Kidney (tissue), 14 donors: ENCODE measurements around the gene BAIAP3. TPM values are rescaled to one million over a fixed set of nuclear protein-coding genes. Genes with fewer than 3 reads are reported as not detected.
"Not testable (repeated sequence)": the region's sequence is repeated elsewhere in the genome, so short reads cannot be mapped to it uniquely, and the experiment has no call there.

ENCODE experiments used
- DNase-seq, 5 donors: peaks; one replicate each; pipeline ENCODE4 v3.0.0-alpha.2; 2013 to 2020
- FAIRE-seq: peaks from 2 replicates; lab custom pipeline; 2012; peaks lifted over from hg19 to GRCh38; lab: Jason Lieb, UNC
- H3K27ac ChIP-seq, 2 donors: one replicate each; pipeline ENCODE4 v1.7.0; 2013; ENCODE audit warnings: low read depth in 2 of 2, low read length in 2 of 2, inconsistent platforms in 1 of 2
- H3K27me3 ChIP-seq: one replicate; pipeline ENCODE4 v1.7.1; 2013; ENCODE audit warnings: low read length, inconsistent platforms; ENCODE audit not compliant: control insufficient read depth, insufficient read depth
- H3K36me3 ChIP-seq, 3 donors: one replicate each; pipeline versions ENCODE4 v1.7.0 to v1.7.1; 2013; ENCODE audit warnings: low read length in 3 of 3, control low read depth in 1 of 3, inconsistent platforms in 1 of 3; ENCODE audit not compliant: insufficient read depth in 3 of 3, control insufficient read depth in 2 of 3
- H3K4me1 ChIP-seq, 3 donors: one replicate each; pipeline versions ENCODE4 v1.7.0 to v1.7.1; 2013; ENCODE audit warnings: low read length in 3 of 3, inconsistent platforms in 1 of 3, low read depth in 1 of 3; ENCODE audit not compliant: control insufficient read depth in 2 of 3, insufficient read depth in 2 of 3
- H3K4me3 ChIP-seq, 3 donors: one replicate each; pipeline versions ENCODE4 v1.7.0 to v1.8.1; 2013; ENCODE audit warnings: low read length in 3 of 3, control low read depth in 1 of 3, inconsistent platforms in 1 of 3
- H3K9ac ChIP-seq, 3 donors: one replicate each; pipeline versions ENCODE4 v1.7.0 to v1.7.1; 2013; ENCODE audit warnings: low read length in 3 of 3, control low read depth in 1 of 3, inconsistent platforms in 1 of 3
- H3K9me3 ChIP-seq, 3 donors: one replicate each; pipeline versions ENCODE4 v1.7.0 to v1.7.1; 2013; ENCODE audit warnings: low read length in 3 of 3, control low read depth in 1 of 3, inconsistent platforms in 1 of 3; ENCODE audit not compliant: control insufficient read depth in 2 of 3, insufficient read depth in 1 of 3
- intact Hi-C: fragments of 100-400 bp; cut with DNase I; formaldehyde crosslinking; loops from one replicate; pipeline ENCODE4 v1.11.1; 2022
- polyA plus RNA-seq: library from polyadenylated mRNA; stranded (reverse); fragments of 350-450 nt; fragmentation: Illumina TruSeq; extraction: RNeasy Lipid Tissue Mini Kit (QIAGEN cat#74804); gene quantifications from one replicate; pipeline ENCODE4 v1.2.3, GENCODE V29; 2014; ENCODE audit warnings: low read depth, low replicate concordance; ENCODE audit not compliant: insufficient read depth
- total RNA-seq: library from RNA; stranded (reverse); fragmentation: NEBNext Ultra II Directional; extraction: Animal tissue kit (Norgen Biotek cat#: 25700); gene quantifications from one replicate; pipeline ENCODE4 v1.2.1, GENCODE V29; 2021
- TF ChIP-seq, protein P1 (sequence below): IDR thresholded peaks from 3 replicates; pipeline ENCODE4 v1.5.1; 2012; ENCODE audit warnings: mild to moderate bottlenecking, moderate library complexity, borderline replicate concordance; ENCODE audit not compliant: insufficient read depth; ENCODE audit errors: extremely low read depth
- donor health status: control.
- donor health status: control.
- donor health status: control.
- donor health status: control.
- donor health status: control.
- donor health status: DM: yes; HTN: yes; CAD: no.
- donor health status: Normal renal cell carcinoma (clear cell type).

The BAIAP3 gene
- total and polyA plus RNA-seq, 2 donors from 2014 or later, result 8.0 to 8.2 TPM

DNA sequence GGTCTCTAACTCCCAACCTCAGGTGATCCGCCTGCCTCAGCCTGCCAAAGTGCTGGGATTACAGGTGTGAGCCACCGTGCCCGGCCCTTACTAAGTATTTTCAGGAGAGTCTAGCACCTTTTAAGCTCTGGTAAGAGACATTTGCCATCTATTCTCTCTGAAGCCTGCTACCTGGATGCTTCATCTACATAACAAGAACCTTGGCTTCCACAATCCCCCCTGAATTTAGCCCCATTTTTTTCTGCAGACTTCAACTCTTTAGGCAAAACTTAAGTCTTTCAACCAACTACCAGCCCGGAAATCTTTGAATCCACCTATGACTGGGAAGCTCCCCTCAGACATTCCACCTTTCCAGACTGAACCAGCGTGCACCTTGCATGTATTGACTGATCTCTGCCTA lies 38.0 kb upstream of the BAIAP3 start:
- Histone ChIP-seq H3K9ac (no peak overlapping the region), H3K27ac (no peak overlapping the region), H3K4me3 (no peak overlapping the region), H3K27me3 (no peaks in the 10 kb centered on the region), H3K36me3 (no peaks in the 10 kb centered on the region), H3K4me1 (peaks cover 0 to 13% (median 0%) of the 10 kb centered on the region in 3 donors), H3K9me3 (no peaks in the 10 kb centered on the region)
- no peak for DNase-seq
- intact Hi-C loops, result no loop called here
- no peak for FAIRE-seq
- TF ChIP-seq, protein P1, sequence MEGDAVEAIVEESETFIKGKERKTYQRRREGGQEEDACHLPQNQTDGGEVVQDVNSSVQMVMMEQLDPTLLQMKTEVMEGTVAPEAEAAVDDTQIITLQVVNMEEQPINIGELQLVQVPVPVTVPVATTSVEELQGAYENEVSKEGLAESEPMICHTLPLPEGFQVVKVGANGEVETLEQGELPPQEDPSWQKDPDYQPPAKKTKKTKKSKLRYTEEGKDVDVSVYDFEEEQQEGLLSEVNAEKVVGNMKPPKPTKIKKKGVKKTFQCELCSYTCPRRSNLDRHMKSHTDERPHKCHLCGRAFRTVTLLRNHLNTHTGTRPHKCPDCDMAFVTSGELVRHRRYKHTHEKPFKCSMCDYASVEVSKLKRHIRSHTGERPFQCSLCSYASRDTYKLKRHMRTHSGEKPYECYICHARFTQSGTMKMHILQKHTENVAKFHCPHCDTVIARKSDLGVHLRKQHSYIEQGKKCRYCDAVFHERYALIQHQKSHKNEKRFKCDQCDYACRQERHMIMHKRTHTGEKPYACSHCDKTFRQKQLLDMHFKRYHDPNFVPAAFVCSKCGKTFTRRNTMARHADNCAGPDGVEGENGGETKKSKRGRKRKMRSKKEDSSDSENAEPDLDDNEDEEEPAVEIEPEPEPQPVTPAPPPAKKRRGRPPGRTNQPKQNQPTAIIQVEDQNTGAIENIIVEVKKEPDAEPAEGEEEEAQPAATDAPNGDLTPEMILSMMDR, result no peak

DNA sequence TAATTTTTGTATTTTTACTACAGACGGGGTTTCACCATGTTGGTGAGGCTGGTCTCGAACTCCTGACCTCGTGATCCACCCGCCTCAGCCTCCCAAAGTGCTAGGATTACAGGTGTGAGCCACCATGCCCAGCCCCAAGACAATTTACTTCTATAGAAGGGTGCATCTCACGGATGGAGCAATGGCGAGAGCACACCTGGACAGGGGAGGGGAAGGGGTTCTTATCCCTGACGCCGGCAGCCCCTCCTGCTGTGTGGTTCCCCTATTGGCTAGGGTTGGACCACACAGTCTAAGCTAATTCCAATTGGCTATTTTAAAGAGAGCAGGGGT lies 36.8 kb upstream of the BAIAP3 start:
- not testable (repeated sequence) for FAIRE-seq, H3K27me3 ChIP-seq, H3K9ac ChIP-seq

DNA sequence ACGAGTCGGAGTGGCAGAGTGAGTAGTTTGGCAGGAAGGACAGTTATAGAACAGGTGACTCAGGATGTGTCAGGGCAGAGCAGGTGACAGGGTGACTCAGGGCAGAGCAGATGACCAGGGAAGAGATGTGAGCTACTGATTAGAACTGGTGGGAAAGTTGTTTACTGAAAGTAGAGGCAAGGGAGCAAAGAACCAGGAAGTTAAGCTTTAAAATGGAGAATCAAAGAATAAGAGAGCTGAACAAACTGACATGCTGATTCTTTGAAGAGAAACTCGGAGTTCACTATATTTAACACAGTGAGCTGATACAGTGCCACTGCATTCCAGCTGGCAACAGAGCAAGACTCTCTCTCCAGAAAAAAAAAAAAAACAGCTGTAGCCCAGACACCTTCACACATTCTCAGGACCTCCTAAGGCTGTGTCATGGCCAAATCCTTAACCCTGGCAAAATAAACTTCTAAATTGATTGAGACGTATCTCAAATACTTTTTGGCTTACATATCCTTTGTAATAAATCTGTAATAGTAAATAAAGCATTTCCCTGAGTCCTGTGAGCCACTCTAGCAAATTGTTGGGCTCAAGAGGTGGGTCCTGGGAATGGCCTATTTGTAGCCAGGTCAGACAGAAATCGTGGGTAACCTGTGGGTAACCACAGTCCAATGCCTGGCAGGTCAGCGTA lies 36.3 kb upstream of the BAIAP3 start:
- H3K27me3 ChIP-seq, result no peaks in the 10 kb centered on the region
- no peak overlapping the region for H3K9ac ChIP-seq
- no peak overlapping the region for H3K4me3 ChIP-seq
- peak overlapping the region; percentile 45 to 63 for H3K27ac ChIP-seq
- FAIRE-seq (no peak), DNase-seq (no peak)
- H3K9me3 ChIP-seq, result no peaks in the 10 kb centered on the region
- TF ChIP-seq, protein P1, result no peak
- no peaks in the 10 kb centered on the region for H3K36me3 ChIP-seq
- H3K4me1 ChIP-seq, result peaks cover 0 to 14% (median 0%) of the 10 kb centered on the region in 3 donors
- intact Hi-C loops, result no loop called here

More for the DNA sequence above, 36.8 kb upstream of the BAIAP3 start:
- DNase-seq, H3K36me3 ChIP-seq, intact Hi-C loops, H3K9me3 ChIP-seq, H3K4me3 ChIP-seq: not testable (repeated sequence)
- H3K27ac ChIP-seq, result peak overlapping the region in 1 of 2 donors; percentile 63
- peaks cover 0 to 14% (median 0%) of the 10 kb centered on the region in 3 donors for H3K4me1 ChIP-seq

DNA sequence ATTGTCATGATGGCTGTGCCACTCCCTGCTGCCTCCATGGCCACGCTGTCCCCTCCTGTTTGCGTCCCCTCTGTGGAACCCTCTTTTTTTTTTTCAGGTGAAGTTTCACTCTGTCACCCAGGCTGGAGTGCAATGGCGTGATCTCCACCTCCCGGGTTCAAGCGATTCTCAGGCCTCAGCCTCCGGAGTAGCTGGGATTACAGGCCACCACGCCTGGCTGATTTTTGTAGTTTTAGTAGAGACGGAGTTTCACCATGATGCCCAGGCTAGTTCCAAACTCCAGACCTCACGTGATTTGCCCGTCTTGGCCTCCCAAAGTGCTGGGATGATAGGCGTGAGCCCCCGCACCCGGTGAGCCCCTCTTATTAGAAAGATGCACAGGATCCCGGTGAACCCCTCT lies 35.0 kb upstream of the BAIAP3 start:
- TF ChIP-seq, protein P1, result no peak
- DNase-seq (peak in 1 of 5 donors; percentile 61), FAIRE-seq (no peak)
- peak overlapping the region in 2 of 3 donors; percentile 49 to 52 for H3K4me3 ChIP-seq
- no peaks in the 10 kb centered on the region for H3K9me3 ChIP-seq
- peaks cover 0 to 14% (median 0%) of the 10 kb centered on the region in 3 donors for H3K4me1 ChIP-seq
- no peaks in the 10 kb centered on the region for H3K36me3 ChIP-seq
- peak overlapping the region in 1 of 3 donors; percentile 24 for H3K9ac ChIP-seq
- peak overlapping the region; percentile 14 to 32 for H3K27ac ChIP-seq
- intact Hi-C loops, result no loop called here
- H3K27me3 ChIP-seq, result no peaks in the 10 kb centered on the region
